ENCODE measurements around the gene NAT8L. TPM values are rescaled to one million over a fixed set of nuclear protein-coding genes. Genes with fewer than 3 reads are reported as not detected.

Gene NAT8L
- total and polyA plus RNA-seq, 2 donors (not counting 3 experiments of a cell fraction or from before 2014, with no cell fraction given), result 0.10 to 0.11 TPM

- ChIA-PET CTCF (no interaction called here), POLR2A (no interaction called here)
- dilution Hi-C loops (cut with MboI; ENCODE audit: extremely low pct_ligation_motif_present, low sequenced_read_pairs), result no loop called here
These were observed 17.1 kb downstream of the NAT8L start for GRCh38 chr4:2075987-2076907.

More at GRCh38 chr4:2075987-2076907, 17.1 kb downstream of the NAT8L start:
- Histone ChIP-seq H3K9me1 (replicated peaks; ENCODE audit: control insufficient read depth, extremely low read depth, insufficient read depth, low read length) (no peaks in the 10 kb centered on the region), H3K9ac (replicated peaks; ENCODE audit: extremely low read depth, insufficient read depth, low read length) (no peak overlapping the region), H3K9me3 (replicated peaks; ENCODE audit: control insufficient read depth, insufficient read depth, low read length) (no peaks in the 10 kb centered on the region), H3K27ac (ENCODE audit: insufficient read depth, low read depth, low read length) (no peak overlapping the region), H3K4me3 (replicated peaks in 1 of 3; ENCODE audit: insufficient read depth in 1 of 3, low read depth in 1 of 3, low read length in 3 of 3) (no peak overlapping the region), H4K20me1 (replicated peaks; ENCODE audit: control insufficient read depth, extremely low read depth, insufficient read depth, low read length) (no peaks in the 10 kb centered on the region), H2AFZ (ENCODE audit: low read depth, low read length) (no peak overlapping the region), H3K27me3 (ENCODE audit: control insufficient read depth in 2 of 2, insufficient read depth in 2 of 2, low read length in 2 of 2) (no peaks in the 10 kb centered on the region), H3K36me3 (ENCODE audit: control insufficient read depth in 2 of 2, extremely low read depth in 1 of 2, insufficient read depth in 2 of 2, low read length in 2 of 2) (no peaks in the 10 kb centered on the region), H3K4me1 (ENCODE audit: control insufficient read depth, extremely low read depth, insufficient read depth, low read length) (no peaks in the 10 kb centered on the region), H3K79me2 (ENCODE audit: control insufficient read depth, insufficient read depth, low read length) (no peaks in the 10 kb centered on the region), H3K4me2 (ENCODE audit: insufficient read depth, low read length) (no peak overlapping the region)
- FAIRE-seq (no peak), DNase-seq (ENCODE audit: low read depth, low spot score) (no peak)
- TF ChIP-seq MAX (IDR thresholded peaks at IDR 0.05; ENCODE audit: insufficient read depth, insufficient read length) (no peak), JUN (IDR thresholded peaks at IDR 0.05; ENCODE audit: borderline replicate concordance, insufficient read depth, insufficient read length, low read depth) (no peak), CTCF (IDR thresholded peaks at IDR 0.05; ENCODE audit: extremely low read depth in 1 of 2, insufficient read depth in 1 of 2, low read depth in 1 of 2, low read length in 2 of 2) (no peak), POLR2A (IDR thresholded peaks at IDR 0.05; ENCODE audit: low read depth, low read length) (no peak), POLR2AphosphoS5 (IDR thresholded peaks at IDR 0.05; ENCODE audit: insufficient read depth, low read depth, low read length) (no peak), FOS (IDR thresholded peaks at IDR 0.05; ENCODE audit: borderline replicate concordance, insufficient read depth, low read length) (no peak), MYC (IDR thresholded peaks at IDR 0.05; ENCODE audit: low read depth, low read length) (no peak), GATA2 (IDR thresholded peaks at IDR 0.05; ENCODE audit: insufficient read depth, insufficient read length, low read depth, low read length) (no peak), EZH2 (IDR thresholded peaks at IDR 0.05; ENCODE audit: borderline replicate concordance, low read depth, low read length, severe bottlenecking) (no peak)
- intact Hi-C loops (cut with micrococcal nuclease), result no loop called here
- BruUV-seq (replicated peaks), result no TSS peak

Measured in endothelial cell of umbilical vein (primary cell).